ENCODE results near the gene SKI.

Gene SKI

GRCh38 chr1:2358072-2358471 is 130.0 kb downstream of the SKI start:
- H3K9me3 ChIP-seq (ENCODE audit: control insufficient read depth, insufficient read depth, low read depth, low read length): peaks cover 3% of the 10 kb centered on the region; the same call in 1 of the 2 replicates
- no peak overlapping the region for H3K9ac ChIP-seq (ENCODE audit: low read length)
- H3K4me3 ChIP-seq (ENCODE audit: low read depth, low read length): no peak overlapping the region
- no peaks in the 10 kb centered on the region for H3K4me1 ChIP-seq (ENCODE audit: control insufficient read depth, insufficient read depth, low read length)
- no peak overlapping the region for H3K27ac ChIP-seq (ENCODE audit: low read depth, low read length)
- no peaks in the 10 kb centered on the region for H3K27me3 ChIP-seq (ENCODE audit: control insufficient read depth, insufficient read depth, low read length)
- no peaks in the 10 kb centered on the region for H3K36me3 ChIP-seq (ENCODE audit: control insufficient read depth, insufficient read depth, low read length)

- Histone ChIP-seq H3K9ac (ENCODE audit: low read length) (no peak overlapping the region), H3K9me3 (ENCODE audit: control insufficient read depth, insufficient read depth, low read depth, low read length) (peaks cover 8% of the 10 kb centered on the region; the same call in 1 of the 2 replicates), H3K36me3 (ENCODE audit: control insufficient read depth, insufficient read depth, low read length) (no peaks in the 10 kb centered on the region), H3K4me1 (ENCODE audit: control insufficient read depth, insufficient read depth, low read length) (no peaks in the 10 kb centered on the region), H3K4me3 (ENCODE audit: low read depth, low read length) (no peak overlapping the region), H3K27me3 (ENCODE audit: control insufficient read depth, insufficient read depth, low read length) (no peaks in the 10 kb centered on the region), H3K27ac (ENCODE audit: low read depth, low read length) (no peak overlapping the region)
These were observed 130.8 kb downstream of the SKI start for GRCh38 chr1:2358651-2359640.

Measured in HUES6 (cell line).